RWPE1 (cell line): ENCODE data around the gene EDC3.
"Not testable (repeated sequence)": the region's sequence is repeated elsewhere in the genome, so short reads cannot be mapped to it uniquely, and the experiment has no call there.

Source experiments
- CTCF ChIA-PET: fragments of 350-600 bp; sonication (Branson Sonifier 250); formaldehyde crosslinking; extraction: SDS; loops from one replicate; lab custom pipeline; 2021; lab: Yijun Ruan, JAX
- POLR2A ChIA-PET: fragments of 400-600 bp; formaldehyde crosslinking; extraction: SDS; loops from one replicate; lab custom pipeline; 2020; ENCODE audit warnings: antibody characterized with exemption; ENCODE audit not compliant: low non-redundant PET; lab: Yijun Ruan, JAX
- DNase-seq: peaks from one replicate; pipeline ENCODE4 v3.0.0; 2012; ENCODE audit warnings: low spot score
- H3K27ac ChIP-seq: fragments of 450-650 bp; 2 replicates; pipeline ENCODE4 v1.5.1; 2017
- CTCF ChIP-seq: fragments of 450-650 bp; conservative IDR thresholded peaks from 2 replicates; pipeline ENCODE4 v1.5.1; 2017; ENCODE audit warnings: low read depth, mild to moderate bottlenecking

The EDC3 gene

GRCh38 chr15:74667975-74668374 is 27.8 kb downstream of the EDC3 start:
- no peak for TF ChIP-seq CTCF
- DNase-seq = no peak
- ChIA-PET CTCF (no interaction called here), POLR2A (no interaction called here)
- H3K27ac ChIP-seq = no peak overlapping the region

- no peak for TF ChIP-seq CTCF
- DNase-seq = no peak
- POLR2A ChIA-PET = no interaction called here
- no peak overlapping the region for H3K27ac ChIP-seq
- CTCF ChIA-PET = interaction anchor here (1.5 kb wide), 1 partner anchor 30 kb away, joined by 4 read pairs; no protein-coding TSS in a partner anchor
Measured at GRCh38 chr15:74664670-74665069, 31.2 kb downstream of the EDC3 start.

GRCh38 chr15:74664028-74664616 is 31.7 kb downstream of the EDC3 start:
- H3K27ac ChIP-seq = no peak overlapping the region; the same call in 1 of the 2 replicates
- ChIA-PET POLR2A (interaction anchor here (0.6 kb wide), 1 partner anchor 32 kb away, joined by 3 read pairs; no protein-coding TSS in a partner anchor), CTCF (interaction anchor here (1.0 to 1.5 kb wide), 2 partner anchors 29 to 105 kb away, joined by 4 to 9 read pairs; no protein-coding TSS in a partner anchor)
- TF ChIP-seq CTCF = no peak
- no peak for DNase-seq

GRCh38 chr15:74663303-74664027 is 32.4 kb downstream of the EDC3 start:
- DNase-seq = no peak
- no peak overlapping the region for H3K27ac ChIP-seq
- no peak for TF ChIP-seq CTCF
- POLR2A ChIA-PET = interaction anchor here (0.6 kb wide), 1 partner anchor 33 kb away, joined by 3 read pairs; no protein-coding TSS in a partner anchor
- CTCF ChIA-PET = interaction anchor here (0.6 to 1.2 kb wide), 3 partner anchors 9 to 133 kb away, joined by 3 to 9 read pairs (median 3); no protein-coding TSS in a partner anchor

- no peak for DNase-seq
- CTCF ChIA-PET = interaction anchor here (0.6 to 1.2 kb wide), 3 partner anchors 8 to 30 kb away, joined by 3 read pairs; no protein-coding TSS in a partner anchor
- POLR2A ChIA-PET = no interaction called here
- H3K27ac ChIP-seq = no peak overlapping the region
- no peak for TF ChIP-seq CTCF
Measured at GRCh38 chr15:74662064-74662860, 33.6 kb downstream of the EDC3 start.

- DNase-seq, POLR2A ChIA-PET: not testable (repeated sequence)
- CTCF ChIA-PET = interaction anchor here (0.7 kb wide), 1 partner anchor 26 kb away, joined by 3 read pairs; no protein-coding TSS in a partner anchor
Measured at GRCh38 chr15:74661280-74661679, 34.5 kb downstream of the EDC3 start.

More at GRCh38 chr15:74661280-74661679, 34.5 kb downstream of the EDC3 start:
- not testable (repeated sequence) for H3K27ac ChIP-seq
